IMR-90 (cell line): ENCODE data around the gene RGS12. TPM values are rescaled to one million over a fixed set of nuclear protein-coding genes. Genes with fewer than 3 reads are reported as not detected.
A peak's percentile ranks its signal among the peaks of the same experiment; 100 is the strongest.

Experiments
- ATAC-seq: fragments of 200-7000 bp; cut with Tn5 transposase; 2 replicates; pipeline ENCODE4 v1.9.1; 2020; ENCODE audit warnings: low read depth, mild to moderate bottlenecking, moderate library complexity
- BruUV-seq: library from RNA; stranded (reverse); fragments of 400-500 nt; replicated peaks from 2 replicates; lab custom pipeline; 2021; lab: Mats Ljungman, UMichigan
- CTCF ChIA-PET: fragments of 300-600 bp; formaldehyde crosslinking; extraction: SDS; loops from one replicate; lab custom pipeline; 2021; ENCODE audit warnings: antibody characterized with exemption; lab: Yijun Ruan, JAX
- POLR2A ChIA-PET: fragments of 300-600 bp; sonication (Branson Sonifier 250); formaldehyde crosslinking; loops from one replicate; lab custom pipeline; 2022; ENCODE audit warnings: antibody characterized with exemption; ENCODE audit not compliant: unreplicated experiment; lab: Charles Lee
- DNase-seq: peaks from one replicate; pipeline ENCODE4 v3.0.0; 2013
- H2AFZ ChIP-seq: replicated peaks from 2 replicates; pipeline ENCODE3; 2013; ENCODE audit warnings: low read length, mild to moderate bottlenecking; ENCODE audit not compliant: poor library complexity
- H2AK5ac ChIP-seq: 2 replicates; pipeline ENCODE4 v1.6.1; 2013; ENCODE audit warnings: low read depth, low read length, inconsistent platforms
- H2AK9ac ChIP-seq: replicated peaks from 2 replicates; pipeline ENCODE3; 2013; ENCODE audit warnings: mild to moderate bottlenecking, low read depth, low read length, moderate library complexity; ENCODE audit not compliant: poor library complexity
- H2BK120ac ChIP-seq: 2 replicates; pipeline ENCODE4 v1.6.1; 2013; ENCODE audit warnings: low read depth, low read length, inconsistent platforms
- H2BK15ac ChIP-seq: 3 replicates; pipeline ENCODE4 v1.6.1; 2013; ENCODE audit warnings: low read depth, low read length, inconsistent platforms
- H2BK20ac ChIP-seq: 2 replicates; pipeline ENCODE4 v1.6.1; 2013; ENCODE audit warnings: low read depth, mild to moderate bottlenecking, inconsistent platforms, low read length, moderate library complexity
- H2BK5ac ChIP-seq: 2 replicates; pipeline ENCODE4 v1.6.1; 2013; ENCODE audit warnings: mild to moderate bottlenecking, low read depth, low read length, inconsistent platforms; ENCODE audit not compliant: poor library complexity, severe bottlenecking
- H3K14ac ChIP-seq: replicated peaks from 2 replicates; pipeline ENCODE4 v1.6.1; 2013; ENCODE audit warnings: low read depth, low read length, inconsistent platforms
- H3K18ac ChIP-seq: 2 replicates; pipeline ENCODE4 v1.6.1; 2013; ENCODE audit warnings: low read depth, low read length, control low read depth
- H3K23ac ChIP-seq: 2 replicates; pipeline ENCODE4 v1.6.1; 2013; ENCODE audit warnings: low read depth, low read length, inconsistent platforms
- H3K27ac ChIP-seq: 2 replicates; pipeline ENCODE4 v1.5.1; 2013; ENCODE audit warnings: mild to moderate bottlenecking, control low read depth, low read length; ENCODE audit not compliant: insufficient read depth
- H3K27me3 ChIP-seq: 2 replicates; pipeline ENCODE4 v1.6.1; 2013; ENCODE audit warnings: low read length; ENCODE audit not compliant: control insufficient read depth, insufficient read depth
- H3K36me3 ChIP-seq: 2 replicates; pipeline ENCODE4 v1.6.1; 2013; ENCODE audit warnings: low read length, mixed read lengths; ENCODE audit not compliant: control insufficient read depth, insufficient read depth
- H3K4ac ChIP-seq: 2 replicates; pipeline ENCODE4 v1.6.1; 2013; ENCODE audit warnings: low read depth, low read length, inconsistent platforms
- H3K4me1 ChIP-seq: 2 replicates; pipeline ENCODE4 v1.6.1; 2013; ENCODE audit warnings: low read length, mixed read lengths; ENCODE audit not compliant: control insufficient read depth, insufficient read depth
- H3K4me2 ChIP-seq: 2 replicates; pipeline ENCODE4 v1.6.1; 2013; ENCODE audit warnings: low read depth, mild to moderate bottlenecking, control low read depth, low read length, moderate library complexity
- H3K4me3 ChIP-seq: 2 replicates; pipeline ENCODE4 v1.5.1; 2013; ENCODE audit warnings: low read depth, mild to moderate bottlenecking, control low read depth, low read length, moderate library complexity; ENCODE audit not compliant: insufficient read depth
- H3K56ac ChIP-seq: 2 replicates; pipeline ENCODE4 v1.6.1; 2013; ENCODE audit warnings: low read length, inconsistent platforms; ENCODE audit not compliant: insufficient read depth; ENCODE audit errors: extremely low read depth
- H3K79me1 ChIP-seq, 2 experiments: 2 replicates each; pipeline ENCODE4 v1.6.1; 2013; ENCODE audit warnings: low read length in 2 of 2, inconsistent platforms in 1 of 2, low read depth in 1 of 2
- H3K9ac ChIP-seq: 2 replicates; pipeline ENCODE4 v1.6.1; 2013; ENCODE audit warnings: low read depth, low read length, control low read depth
- H3K9me1 ChIP-seq: 2 replicates; pipeline ENCODE4 v1.6.1; 2013; ENCODE audit warnings: low read length, inconsistent platforms; ENCODE audit not compliant: insufficient read depth
- H3K9me3 ChIP-seq: 2 replicates; pipeline ENCODE4 v1.6.1; 2013; ENCODE audit warnings: low read length; ENCODE audit not compliant: control insufficient read depth, insufficient read depth
- H4K20me1 ChIP-seq: 2 replicates; pipeline ENCODE4 v1.6.1; 2013; ENCODE audit warnings: low read length, inconsistent platforms; ENCODE audit not compliant: insufficient read depth
- H4K5ac ChIP-seq: 2 replicates; pipeline ENCODE4 v1.6.1; 2013; ENCODE audit warnings: mild to moderate bottlenecking, low read depth, low read length, control low read depth
- H4K8ac ChIP-seq, 2 experiments: 2 replicates each; pipeline ENCODE4 v1.6.1; 2013; ENCODE audit warnings: low read depth in 2 of 2, low read length in 2 of 2, control low read depth in 1 of 2, inconsistent platforms in 1 of 2
- H4K91ac ChIP-seq: 2 replicates; pipeline ENCODE4 v1.6.1; 2013; ENCODE audit warnings: low read depth, low read length, inconsistent platforms; ENCODE audit not compliant: insufficient read depth
- CEBPB ChIP-seq: IDR thresholded peaks from 2 replicates; pipeline ENCODE4 v1.6.1; 2012; ENCODE audit warnings: low read depth, low read length, improper control_type of control experiment
- CTCF ChIP-seq: conservative IDR thresholded peaks from 2 replicates; pipeline ENCODE4 v1.5.1; 2012; ENCODE audit warnings: mild to moderate bottlenecking, low read depth, low read length, improper control_type of control experiment
- WGBS, 2 experiments: methylation state at CpG; one replicate each; pipeline versions ENCODE4 v1.1.5 to v1.1.7; 2013; ENCODE audit warnings: missing lambda C conversion rate in 2 of 2; ENCODE audit not compliant: insufficient read length in 1 of 2; ENCODE audit errors: extremely low coverage in 2 of 2; 5-methylcytosine and 5-hydroxymethylcytosine counted together
- dilution Hi-C: fragments of 300-500 bp; cut with HindIII; formaldehyde crosslinking; loops from one replicate; pipeline ENCODE4 v1.14.3; 2018; ENCODE audit warnings: low sequenced_read_pairs; ENCODE audit not compliant: unreplicated experiment
- in situ Hi-C: fragments of 300-500 bp; cut with MboI; formaldehyde crosslinking; loops from 3 replicates; pipeline ENCODE4 v1.14.3; 2019; ENCODE audit warnings: low sequenced_read_pairs, inconsistent platforms, mixed read lengths
- intact Hi-C: fragments of 100-400 bp; cut with micrococcal nuclease; formaldehyde crosslinking; loops from 2 replicates; pipeline ENCODE4 v1.10.0; 2022
- polyA plus RNA-seq, 3 experiments: library from polyadenylated mRNA; depleted of rRNA; stranded (reverse); fragments of >200 nt; gene quantifications; 2 replicates each; pipeline ENCODE4 v1.2.3, GENCODE V29; 2012; ENCODE audit warnings: low replicate concordance in 1 of 3
- total RNA-seq: library from RNA; depleted of rRNA; stranded (reverse); fragments of >200 nt; gene quantifications from 2 replicates; pipeline ENCODE4 v1.2.3, GENCODE V29; 2012

The RGS12 gene
- total and polyA plus RNA-seq, 2 of the 4 experiments (the other 2 are of a cell fraction) = 11.8 to 12.0 TPM

GRCh38 chr4:3285558-3286334 is 7.1 kb upstream of the RGS12 start:
- Histone ChIP-seq H4K8ac (no peak overlapping the region), H2AK5ac (no peak overlapping the region), H4K91ac (no peak overlapping the region), H3K9me1 (no peaks in the 10 kb centered on the region), H3K23ac (no peak overlapping the region), H3K9me3 (peaks cover 2% of the 10 kb centered on the region), H3K14ac (no peak overlapping the region), H2BK5ac (no peak overlapping the region), H3K79me1 (peaks cover 0 to 2% of the 10 kb centered on the region in 2 experiments; a peak in 2 of 4 replicates), H3K56ac (no peak overlapping the region), H3K4me3 (no peak overlapping the region), H3K27ac (no peak overlapping the region), H3K4ac (no peak overlapping the region), H4K20me1 (no peaks in the 10 kb centered on the region), H3K9ac (no peak overlapping the region), H3K27me3 (peaks cover 9% of the 10 kb centered on the region; the same call in 1 of the 2 replicates), H2BK20ac (no peak overlapping the region), H3K4me1 (no peaks in the 10 kb centered on the region; the same call in 1 of the 2 replicates), H3K18ac (no peak overlapping the region), H4K5ac (no peak overlapping the region), H3K36me3 (no peaks in the 10 kb centered on the region), H2AK9ac (peak overlapping the region; percentile 50), H2AFZ (peak overlapping the region; percentile 67), H2BK120ac (no peak overlapping the region), H3K4me2 (no peak overlapping the region), H2BK15ac (no peak overlapping the region)
- peak; percentile 39; the same call in 1 of the 2 replicates for TF ChIP-seq CEBPB
- TF ChIP-seq CTCF = no peak
- in situ Hi-C loops = no loop called here
- ChIA-PET CTCF (interaction anchor here (1.0 kb wide), 1 partner anchor 9 kb away, joined by 3 read pairs; no protein-coding TSS in a partner anchor), POLR2A (no interaction called here)
- ATAC-seq (peak; percentile 44), DNase-seq (peak; percentile 32)
- intact Hi-C loops = no loop called here
- WGBS, 2 experiments = 65% methylated on average over 20 of the region's 38 CpGs; no CpG with 5 or more reads in 1 of the 2 experiments
- BruUV-seq = no TSS peak
- dilution Hi-C loops = no loop called here
